ENCODE results near the gene NID2.

Gene NID2, protein sequence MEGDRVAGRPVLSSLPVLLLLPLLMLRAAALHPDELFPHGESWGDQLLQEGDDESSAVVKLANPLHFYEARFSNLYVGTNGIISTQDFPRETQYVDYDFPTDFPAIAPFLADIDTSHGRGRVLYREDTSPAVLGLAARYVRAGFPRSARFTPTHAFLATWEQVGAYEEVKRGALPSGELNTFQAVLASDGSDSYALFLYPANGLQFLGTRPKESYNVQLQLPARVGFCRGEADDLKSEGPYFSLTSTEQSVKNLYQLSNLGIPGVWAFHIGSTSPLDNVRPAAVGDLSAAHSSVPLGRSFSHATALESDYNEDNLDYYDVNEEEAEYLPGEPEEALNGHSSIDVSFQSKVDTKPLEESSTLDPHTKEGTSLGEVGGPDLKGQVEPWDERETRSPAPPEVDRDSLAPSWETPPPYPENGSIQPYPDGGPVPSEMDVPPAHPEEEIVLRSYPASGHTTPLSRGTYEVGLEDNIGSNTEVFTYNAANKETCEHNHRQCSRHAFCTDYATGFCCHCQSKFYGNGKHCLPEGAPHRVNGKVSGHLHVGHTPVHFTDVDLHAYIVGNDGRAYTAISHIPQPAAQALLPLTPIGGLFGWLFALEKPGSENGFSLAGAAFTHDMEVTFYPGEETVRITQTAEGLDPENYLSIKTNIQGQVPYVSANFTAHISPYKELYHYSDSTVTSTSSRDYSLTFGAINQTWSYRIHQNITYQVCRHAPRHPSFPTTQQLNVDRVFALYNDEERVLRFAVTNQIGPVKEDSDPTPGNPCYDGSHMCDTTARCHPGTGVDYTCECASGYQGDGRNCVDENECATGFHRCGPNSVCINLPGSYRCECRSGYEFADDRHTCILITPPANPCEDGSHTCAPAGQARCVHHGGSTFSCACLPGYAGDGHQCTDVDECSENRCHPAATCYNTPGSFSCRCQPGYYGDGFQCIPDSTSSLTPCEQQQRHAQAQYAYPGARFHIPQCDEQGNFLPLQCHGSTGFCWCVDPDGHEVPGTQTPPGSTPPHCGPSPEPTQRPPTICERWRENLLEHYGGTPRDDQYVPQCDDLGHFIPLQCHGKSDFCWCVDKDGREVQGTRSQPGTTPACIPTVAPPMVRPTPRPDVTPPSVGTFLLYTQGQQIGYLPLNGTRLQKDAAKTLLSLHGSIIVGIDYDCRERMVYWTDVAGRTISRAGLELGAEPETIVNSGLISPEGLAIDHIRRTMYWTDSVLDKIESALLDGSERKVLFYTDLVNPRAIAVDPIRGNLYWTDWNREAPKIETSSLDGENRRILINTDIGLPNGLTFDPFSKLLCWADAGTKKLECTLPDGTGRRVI (N-terminal part only)

DNA sequence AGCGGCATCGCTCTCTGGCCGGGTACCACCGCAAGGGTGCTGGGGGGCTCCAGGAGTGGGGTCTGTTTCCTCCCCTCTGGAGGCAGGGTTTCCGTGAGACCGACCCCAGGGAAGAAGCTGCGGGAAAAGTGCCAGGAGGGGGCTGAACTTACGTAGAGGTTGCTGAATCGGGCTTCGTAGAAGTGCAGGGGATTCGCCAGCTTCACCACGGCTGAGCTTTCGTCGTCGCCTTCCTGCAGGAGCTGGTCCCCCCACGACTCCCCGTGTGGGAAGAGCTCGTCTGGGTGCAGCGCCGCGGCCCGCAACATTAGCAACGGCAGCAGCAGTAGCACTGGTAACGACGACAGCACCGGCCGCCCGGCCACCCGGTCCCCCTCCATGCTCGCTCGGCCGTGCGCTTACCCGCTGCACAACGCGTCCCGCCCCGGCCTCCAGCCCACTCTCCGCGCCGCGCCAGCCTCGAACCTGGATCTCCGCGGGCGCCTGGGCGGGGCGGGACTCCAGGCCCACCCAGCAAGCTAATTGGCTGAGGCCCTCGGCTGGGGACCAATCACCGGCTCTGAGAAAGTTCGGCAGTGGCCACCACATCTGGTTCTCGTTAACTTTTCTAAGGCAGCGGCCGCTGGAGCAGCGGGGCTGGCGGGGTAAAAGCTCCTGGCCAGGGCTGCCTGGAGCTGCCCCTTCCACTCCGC, at the start of gene NID2:
TSS of gene NID2 (minus strand) at position 445 of the 692 bp plus-strand sequence. CDS start at position 380, 65 bp downstream.
- DNase-seq (ENCODE audit: extremely low read depth in 1 of 2, low read depth in 1 of 2), result peak in 1 of 2 donors; percentile 20

DNA sequence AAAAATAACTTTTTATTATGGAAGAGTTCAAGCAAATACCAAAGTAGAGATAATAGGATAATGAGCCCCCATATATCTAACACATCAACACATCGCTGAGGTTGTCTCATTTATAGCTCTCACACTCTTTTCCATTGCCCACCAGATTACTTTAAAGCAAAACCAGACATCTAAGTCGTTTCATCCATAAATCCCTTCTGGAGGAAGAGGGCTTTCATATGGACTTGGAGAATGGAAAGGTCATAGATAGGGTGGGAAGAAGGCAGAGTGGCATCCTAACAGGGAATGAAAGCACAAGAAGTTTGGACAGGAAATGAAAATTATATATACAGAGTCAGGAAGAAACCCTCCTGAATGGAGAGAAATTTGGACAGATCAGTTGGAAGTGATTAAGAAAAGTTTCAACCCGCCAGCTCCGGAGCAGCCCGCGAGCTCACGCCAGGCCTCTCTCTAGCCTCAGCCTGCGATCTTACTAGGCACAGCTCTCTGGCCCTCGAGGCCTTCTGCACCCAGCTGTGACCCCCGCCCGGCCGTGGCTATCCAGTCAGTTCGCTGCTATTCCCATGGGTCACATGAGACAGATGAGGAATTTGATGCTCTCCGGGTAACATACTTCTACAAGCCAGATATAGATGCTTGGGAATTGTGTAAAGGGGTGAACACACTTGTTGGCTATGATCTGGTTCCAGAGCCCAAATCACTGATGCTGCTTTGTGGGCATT, 48.4 kb upstream of the NID2 start:
- DNase-seq (ENCODE audit: extremely low read depth in 1 of 2, low read depth in 1 of 2), result no peak

DNA sequence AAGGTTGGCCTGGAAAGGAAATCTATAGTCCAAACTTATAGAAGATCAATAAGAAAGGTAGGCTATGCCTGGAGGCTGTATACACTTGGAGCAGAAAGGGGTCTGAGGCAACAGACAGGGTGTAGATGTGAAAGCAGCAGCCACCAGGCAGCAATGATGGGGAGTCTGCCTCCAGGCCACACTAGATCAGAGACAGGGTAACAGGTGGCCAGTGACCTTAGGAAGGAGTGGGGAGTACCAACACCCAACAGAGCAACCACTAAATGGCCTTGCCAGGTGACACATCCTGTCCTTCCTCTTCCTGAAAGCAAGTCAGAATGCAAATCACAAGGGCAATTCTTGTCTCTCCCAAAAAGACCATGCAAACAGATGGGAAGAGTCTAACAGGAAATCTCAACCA, 46.4 kb upstream of the NID2 start:
- DNase-seq (ENCODE audit: extremely low read depth in 1 of 2, low read depth in 1 of 2), result no peak

DNA sequence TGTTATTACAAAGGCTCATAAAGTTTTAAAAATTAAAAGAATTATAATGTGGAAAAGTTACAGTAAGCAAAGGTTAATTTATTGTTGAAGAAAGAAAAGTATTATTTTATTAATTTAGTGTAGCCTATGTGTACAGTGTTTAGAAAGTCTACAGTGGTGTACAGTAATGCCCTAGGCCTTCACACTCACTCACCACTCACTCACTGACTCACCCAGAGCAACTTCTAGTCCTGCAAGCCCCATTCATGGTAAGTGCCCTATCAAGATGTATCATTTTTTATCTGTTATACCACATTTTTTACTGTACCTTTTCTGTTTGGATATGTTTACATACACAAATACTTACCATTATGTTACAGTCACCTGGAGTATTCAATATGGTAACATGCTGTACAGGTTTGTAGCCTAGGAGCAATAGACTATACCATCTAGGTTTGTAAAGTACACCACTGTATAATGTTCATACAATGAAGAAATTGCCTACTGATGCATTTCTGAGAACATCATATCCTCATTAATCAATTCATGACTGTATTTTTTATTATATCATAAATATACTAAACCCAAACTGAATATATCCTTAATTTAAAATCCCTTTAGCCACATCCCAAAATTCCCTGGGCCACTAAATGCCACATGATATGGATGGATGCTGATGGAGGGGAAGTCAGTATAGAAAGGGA, 43.6 kb upstream of the NID2 start:
- no peak for DNase-seq (ENCODE audit: extremely low read depth in 1 of 2, low read depth in 1 of 2)

DNA sequence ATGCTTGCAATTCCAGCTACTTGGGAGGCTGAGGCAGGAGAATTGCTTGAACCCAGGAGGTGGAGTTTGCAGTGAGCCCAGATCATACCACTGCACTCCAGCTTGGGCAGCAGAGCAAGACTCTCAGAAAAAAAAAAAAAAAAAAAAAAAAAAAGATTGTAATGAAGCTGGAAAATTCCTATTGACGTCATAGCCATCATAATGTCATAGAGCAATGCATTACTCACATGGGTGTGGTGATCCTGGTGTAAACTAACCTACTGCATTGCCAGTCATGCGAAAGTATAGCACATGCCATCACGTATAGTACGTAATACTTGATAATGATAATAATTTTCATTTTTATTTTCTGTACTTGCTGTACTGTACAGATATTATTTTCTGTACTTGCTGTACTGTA, 42.7 kb upstream of the NID2 start:
- DNase-seq (ENCODE audit: extremely low read depth in 1 of 2, low read depth in 1 of 2), result no peak

DNA sequence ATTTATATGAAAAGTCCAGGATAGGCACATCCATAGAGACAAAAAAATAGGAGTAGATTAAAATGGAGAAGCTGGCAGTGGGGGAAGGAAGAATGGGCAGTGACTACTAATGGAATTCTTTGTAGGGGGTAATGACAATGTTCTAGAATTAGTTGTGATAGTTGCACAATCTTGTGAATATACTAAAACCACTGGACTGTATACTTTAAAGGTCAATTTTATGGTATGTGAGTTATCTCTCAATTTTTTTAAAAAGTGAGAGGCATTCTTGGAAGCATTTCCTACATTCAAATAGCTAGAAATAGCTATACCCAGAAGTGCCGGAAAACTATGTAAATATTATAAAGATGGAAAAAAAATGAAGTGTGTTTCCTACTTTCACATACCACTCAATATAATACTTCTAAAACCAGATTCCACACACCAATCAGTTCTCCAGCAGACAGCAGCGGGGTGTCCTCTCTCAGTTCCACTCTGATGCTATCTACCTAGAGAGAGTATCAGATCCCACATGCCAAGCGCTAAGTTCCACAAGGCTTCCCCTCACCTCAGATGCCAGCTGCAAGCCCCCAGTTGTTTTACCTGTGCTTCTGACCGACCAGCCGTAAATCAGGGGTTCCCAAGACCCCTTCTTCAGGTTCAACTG, 41.7 kb upstream of the NID2 start:
- no peak for DNase-seq (ENCODE audit: extremely low read depth in 1 of 2, low read depth in 1 of 2)

DNA sequence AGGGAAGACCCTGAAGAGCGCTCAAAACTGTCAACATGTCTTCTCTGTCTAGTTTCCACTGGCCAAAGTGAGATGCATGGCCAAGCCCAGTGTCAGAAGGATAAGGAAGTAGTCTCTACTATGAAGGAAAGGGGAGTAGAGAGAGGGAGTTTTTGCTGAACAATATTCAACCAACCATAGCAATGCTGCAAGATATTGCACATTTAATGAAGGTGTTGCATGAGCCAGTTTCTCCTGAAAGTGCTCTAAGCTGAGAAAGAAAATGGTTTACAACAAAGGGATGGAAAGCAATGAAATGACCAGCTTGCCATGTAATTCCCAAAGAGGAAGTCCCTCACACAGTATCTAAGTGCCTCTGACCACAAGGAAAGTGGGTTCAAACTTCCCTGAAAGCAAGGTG, 40.0 kb upstream of the NID2 start:
- no peak for DNase-seq (ENCODE audit: extremely low read depth in 1 of 2, low read depth in 1 of 2)

DNA sequence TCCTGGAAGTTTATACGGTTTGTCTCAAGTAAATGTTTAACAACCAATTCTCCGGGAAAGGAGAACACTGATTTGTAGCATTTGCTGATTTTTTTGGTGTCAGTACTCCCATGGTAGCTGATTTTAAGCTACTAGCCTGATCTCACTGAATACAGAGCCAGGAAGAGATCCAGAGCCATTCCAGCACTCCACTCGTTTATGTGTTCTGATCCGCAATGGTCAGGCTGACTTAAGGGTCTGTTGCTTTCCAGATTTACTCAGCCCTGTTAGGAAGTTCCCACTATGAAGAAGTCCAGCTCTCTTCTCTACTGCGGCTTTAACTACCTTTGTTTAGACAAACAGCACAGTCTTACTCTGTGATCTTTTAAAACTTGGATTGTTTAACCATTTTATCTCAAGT, 38.0 kb upstream of the NID2 start:
- DNase-seq (ENCODE audit: extremely low read depth in 1 of 2, low read depth in 1 of 2), result no peak

DNA sequence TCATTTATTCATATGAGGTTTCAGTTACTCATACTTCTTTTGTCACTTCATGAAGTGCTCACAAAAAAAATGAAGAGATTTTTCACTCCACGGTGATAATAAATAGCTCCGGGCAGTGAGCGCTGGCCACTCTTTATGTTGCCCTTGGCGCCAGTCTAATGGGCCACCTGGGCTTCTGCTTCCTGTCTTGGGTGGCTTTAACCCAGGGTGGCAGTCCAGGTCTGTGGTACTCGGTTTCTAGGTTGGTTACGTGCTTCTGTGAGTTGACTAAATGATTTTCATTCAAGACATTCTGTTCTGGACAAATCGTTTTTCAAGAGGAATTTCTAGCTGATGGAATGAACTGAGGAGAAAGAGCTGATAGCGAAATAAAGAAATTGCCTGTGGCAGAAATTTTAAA, 34.6 kb upstream of the NID2 start:
- no peak for DNase-seq (ENCODE audit: extremely low read depth in 1 of 2, low read depth in 1 of 2)

DNA sequence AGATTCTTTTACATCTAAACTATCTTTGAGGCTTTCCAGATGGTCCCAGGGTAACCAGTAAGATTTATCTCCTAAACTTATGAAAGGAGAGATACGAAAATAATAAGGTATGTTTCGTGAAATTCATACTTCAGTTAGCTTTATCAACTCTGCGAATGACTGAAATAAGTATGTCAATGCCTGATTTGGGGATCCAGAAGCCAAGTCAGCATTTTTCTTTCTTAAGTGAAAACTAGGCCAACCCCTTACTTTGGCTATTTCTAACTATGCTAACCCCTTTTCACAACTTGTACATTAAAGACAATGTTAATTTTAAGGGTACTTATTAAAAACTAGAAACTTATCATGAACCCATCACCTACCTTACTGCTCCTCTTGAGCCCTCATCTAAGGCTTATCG, 26.9 kb upstream of the NID2 start:
- no peak for DNase-seq (ENCODE audit: extremely low read depth in 1 of 2, low read depth in 1 of 2)

DNA sequence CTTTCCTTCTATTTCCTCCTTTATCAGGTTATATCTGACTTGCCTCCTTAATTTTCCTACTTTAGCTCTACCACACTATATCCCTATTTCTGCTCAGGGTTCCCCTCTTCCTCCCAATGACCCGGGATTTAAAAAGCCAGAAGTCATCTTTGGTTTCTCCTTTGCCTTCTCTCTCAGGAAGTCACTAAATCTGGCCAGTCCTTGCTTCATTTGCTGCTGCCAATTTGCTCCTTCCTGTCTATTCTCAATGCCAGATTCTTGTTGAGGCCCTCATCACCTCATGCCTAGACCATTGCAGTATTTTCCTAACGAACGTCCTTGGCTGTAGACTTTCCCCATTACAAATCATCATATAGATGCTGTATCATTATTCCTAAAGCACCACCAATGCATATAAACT, 26.5 kb upstream of the NID2 start:
- no peak for DNase-seq (ENCODE audit: extremely low read depth in 1 of 2, low read depth in 1 of 2)

DNA sequence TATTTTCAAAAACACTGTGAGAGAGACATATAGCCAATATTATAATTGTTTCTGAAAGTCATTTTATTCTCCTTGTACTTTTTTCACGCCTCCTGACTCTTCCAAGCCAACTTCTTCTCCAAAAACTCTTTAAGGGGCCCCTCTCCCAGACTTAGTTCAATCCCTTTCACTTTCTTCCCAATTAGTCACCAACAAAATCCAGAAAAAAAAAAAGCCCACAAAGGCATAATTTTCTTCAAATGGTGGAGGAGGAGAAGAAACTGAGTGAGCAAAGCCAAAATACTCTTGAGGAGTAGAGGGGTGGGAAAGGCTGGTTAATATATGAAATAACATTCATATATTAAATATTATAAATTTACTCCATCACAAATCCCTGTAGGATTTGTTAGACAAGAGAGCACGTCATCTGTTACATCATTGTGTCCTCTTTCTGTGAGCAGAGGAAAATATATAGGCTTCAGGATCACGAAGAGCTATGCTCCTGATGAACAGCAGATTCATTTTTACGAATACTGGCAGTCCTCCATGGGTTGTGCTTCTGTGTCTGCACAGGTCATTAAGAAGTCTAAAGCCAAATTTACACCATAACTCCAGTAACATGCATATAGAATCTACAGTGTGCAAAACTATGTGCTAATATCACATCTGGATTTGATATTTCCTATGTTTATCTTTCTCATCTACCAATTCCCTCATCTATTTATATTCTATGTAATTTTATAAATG, 25.9 kb upstream of the NID2 start:
- no peak for DNase-seq (ENCODE audit: extremely low read depth in 1 of 2, low read depth in 1 of 2)

DNA sequence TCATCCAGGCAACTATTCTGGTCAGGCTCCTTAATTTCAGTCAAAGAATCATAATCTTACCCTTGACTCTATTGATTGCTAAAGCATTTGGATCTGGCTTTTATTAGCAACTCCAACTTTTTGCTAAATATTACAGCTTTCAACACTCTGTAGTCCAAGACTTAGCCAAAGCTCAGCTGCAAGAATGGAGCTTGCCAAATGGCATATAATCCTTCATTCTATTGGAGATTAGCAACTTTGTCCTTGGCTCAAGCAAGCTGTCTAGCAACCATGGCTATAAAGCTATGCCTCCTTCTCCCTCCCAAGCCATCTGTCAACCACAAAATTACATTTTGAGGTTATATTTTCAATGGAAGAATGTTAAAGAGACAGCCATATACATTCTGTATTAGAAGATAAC, 23.1 kb upstream of the NID2 start:
- DNase-seq (ENCODE audit: extremely low read depth in 1 of 2, low read depth in 1 of 2), result no peak

DNA sequence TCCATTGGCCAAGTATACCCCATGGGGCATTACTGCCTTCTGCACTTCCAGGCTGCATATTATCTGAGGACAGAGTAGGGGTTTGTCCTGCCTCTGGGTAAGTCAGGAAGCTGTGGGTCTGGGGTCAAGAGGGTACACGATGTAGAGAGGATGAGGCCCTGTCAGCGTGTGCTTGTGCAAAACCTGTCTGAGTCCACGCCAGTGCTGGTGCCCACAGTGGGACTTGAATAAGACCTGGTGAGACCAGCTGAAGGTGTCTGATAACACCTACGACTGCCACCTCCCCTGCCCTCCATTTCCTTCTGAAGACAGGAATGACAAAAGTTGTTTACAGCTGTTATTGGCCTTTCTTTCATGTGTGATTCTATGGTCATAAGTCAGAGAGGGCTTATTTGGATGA, 22.1 kb upstream of the NID2 start:
- DNase-seq (ENCODE audit: extremely low read depth in 1 of 2, low read depth in 1 of 2), result no peak

DNA sequence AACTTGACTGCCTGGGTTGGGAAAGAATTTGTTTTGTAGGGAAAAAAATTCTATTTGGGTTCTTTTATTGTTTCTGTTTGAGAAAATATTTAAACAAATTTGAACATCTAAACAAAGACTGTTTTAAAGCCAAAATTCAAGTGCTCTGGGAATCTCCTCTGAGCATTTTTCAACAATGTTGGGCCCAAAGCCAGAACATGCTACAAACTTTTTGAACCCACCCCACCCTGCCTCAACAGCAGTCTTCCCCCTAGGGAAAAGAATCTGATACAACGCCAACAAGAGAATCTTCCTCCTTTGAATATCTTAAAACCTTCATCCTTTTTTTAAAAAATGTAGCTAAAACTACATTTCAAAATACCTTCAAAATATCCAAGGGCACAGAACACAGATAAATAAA, 20.4 kb upstream of the NID2 start:
- no peak for DNase-seq (ENCODE audit: extremely low read depth in 1 of 2, low read depth in 1 of 2)

DNA sequence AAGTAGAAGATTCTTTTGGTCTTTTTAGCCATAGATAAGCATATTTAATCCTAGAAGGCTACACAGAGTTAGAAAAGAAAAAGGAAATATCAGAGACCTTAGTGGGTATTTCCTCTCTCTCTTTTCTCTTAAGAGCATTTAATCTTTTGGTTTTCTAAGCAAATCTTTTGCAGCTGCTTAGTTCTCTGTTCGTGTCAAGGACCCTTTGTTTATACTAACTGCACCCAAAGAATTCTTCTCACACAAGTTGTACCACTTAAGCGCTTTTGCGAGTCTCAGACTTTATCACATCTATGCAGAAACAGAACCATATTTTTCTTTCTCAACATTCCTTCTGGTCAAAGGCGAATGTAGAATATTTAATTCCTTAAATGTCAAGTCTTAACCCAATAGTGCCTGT, 17.9 kb upstream of the NID2 start:
- DNase-seq (ENCODE audit: extremely low read depth in 1 of 2, low read depth in 1 of 2), result no peak

DNA sequence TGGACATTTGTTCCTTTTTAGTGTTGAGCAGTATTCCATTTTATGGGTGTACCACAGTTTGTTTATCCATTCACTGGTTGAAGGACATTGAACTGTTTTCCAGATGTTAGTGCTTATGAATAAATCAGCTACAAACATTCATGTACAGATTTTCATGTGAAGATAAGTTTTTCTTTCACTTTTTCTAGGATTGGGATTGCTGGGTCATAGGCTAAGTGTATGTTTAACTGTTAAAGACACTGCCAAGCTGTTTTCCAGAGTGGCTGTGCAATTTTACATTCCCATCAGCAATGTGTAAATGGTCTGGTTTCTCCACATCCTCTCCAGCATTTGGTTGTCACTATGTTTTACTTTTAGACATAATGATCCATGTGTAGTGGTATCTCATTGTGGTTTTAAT, 14.0 kb upstream of the NID2 start:
- DNase-seq (ENCODE audit: extremely low read depth in 1 of 2, low read depth in 1 of 2), result no peak

DNA sequence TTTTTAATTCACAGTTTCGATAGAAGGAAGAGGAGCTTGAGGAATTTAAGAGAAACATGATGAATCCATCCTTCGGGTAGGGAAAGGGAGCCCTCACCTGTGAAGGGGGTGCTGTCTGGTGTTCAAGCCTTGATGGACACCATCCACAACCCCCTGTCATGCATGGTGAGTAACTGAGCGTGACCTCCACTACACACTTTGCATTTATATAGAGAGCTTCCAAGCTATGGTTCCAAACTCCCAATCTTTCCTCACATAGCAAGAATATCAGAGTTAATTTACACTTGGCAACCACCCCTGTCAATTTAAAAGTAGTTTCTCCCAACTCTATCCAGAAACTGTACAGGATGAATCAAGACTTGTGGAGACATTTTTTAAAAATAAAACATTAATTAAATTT, 13.1 kb upstream of the NID2 start:
- DNase-seq (ENCODE audit: extremely low read depth in 1 of 2, low read depth in 1 of 2), result no peak
